H1 (cell line): ENCODE data around the gene PAQR5. TPM values are rescaled to one million over a fixed set of nuclear protein-coding genes. Genes with fewer than 3 reads are reported as not detected.

ENCODE experiments used
- CTCF ChIA-PET: fragments of 300-600 bp; sonication (Branson Sonifier 250); formaldehyde crosslinking; loops from one replicate; lab custom pipeline; 2021; ENCODE audit not compliant: partially characterized antibody; lab: Charles Lee
- POLR2A ChIA-PET: fragments of 300-600 bp; sonication (Branson Sonifier 250); formaldehyde crosslinking; loops from one replicate; lab custom pipeline; 2021; ENCODE audit warnings: inconsistent platforms; ENCODE audit not compliant: partially characterized antibody; lab: Charles Lee
- DNase-seq, 2 experiments: peaks; one replicate each; pipeline versions ENCODE4 v3.0.0 to v3.0.0-alpha.2; 2010 to 2022; ENCODE audit warnings: low spot score in 2 of 2, low read depth in 1 of 2, mixed read lengths in 1 of 2
- FAIRE-seq: peaks from 2 replicates; lab custom pipeline; 2011; peaks lifted over from hg19 to GRCh38; lab: Jason Lieb, UNC
- H2AFZ ChIP-seq: 2 replicates; pipeline ENCODE4 v1.8.1; 2012; ENCODE audit warnings: low read length, inconsistent platforms
- H2AK5ac ChIP-seq: 2 replicates; pipeline ENCODE4 v1.6.1; 2013; ENCODE audit warnings: low read depth, low read length
- H2BK120ac ChIP-seq: replicated peaks from 2 replicates; pipeline ENCODE3; 2013; ENCODE audit warnings: low read depth, low read length, inconsistent platforms
- H2BK12ac ChIP-seq: 2 replicates; pipeline ENCODE4 v1.6.1; 2013; ENCODE audit warnings: low read depth, low read length
- H2BK15ac ChIP-seq: 2 replicates; pipeline ENCODE4 v1.6.1; 2013; ENCODE audit warnings: low read length
- H2BK20ac ChIP-seq: 2 replicates; pipeline ENCODE4 v1.6.1; 2013; ENCODE audit warnings: low read length
- H2BK5ac ChIP-seq: 2 replicates; pipeline ENCODE4 v1.6.1; 2013; ENCODE audit warnings: low read depth, low read length
- H3K14ac ChIP-seq: 2 replicates; pipeline ENCODE4 v1.6.1; 2013; ENCODE audit warnings: inconsistent platforms; ENCODE audit not compliant: insufficient read length
- H3K18ac ChIP-seq: 2 replicates; pipeline ENCODE4 v1.6.1; 2013; ENCODE audit warnings: low read length; ENCODE audit errors: extremely low read depth
- H3K23ac ChIP-seq: 2 replicates; pipeline ENCODE4 v1.6.1; 2013; ENCODE audit warnings: inconsistent platforms; ENCODE audit not compliant: insufficient read length
- H3K23me2 ChIP-seq: 2 replicates; pipeline ENCODE4 v1.6.1; 2013; ENCODE audit warnings: low read depth, low read length
- H3K27ac ChIP-seq: 2 replicates; pipeline ENCODE4 v1.6.1; 2011; ENCODE audit warnings: low read depth, low read length, inconsistent platforms
- H3K27me3 ChIP-seq, 4 experiments: replicated peaks in 1 of 4; 1 replicate in 1 of 4; 2 replicates in 3 of 4; pipeline versions ENCODE4 v1.6.1 to v1.8.1; 2011 to 2013; ENCODE audit warnings: low read length in 3 of 4, mild to moderate bottlenecking in 3 of 4, inconsistent platforms in 2 of 4, mixed read lengths in 2 of 4, moderate library complexity in 1 of 4; ENCODE audit not compliant: control insufficient read depth in 3 of 4, insufficient read depth in 3 of 4; ENCODE audit errors: extremely low read depth in 1 of 4
- H3K36me3 ChIP-seq, 4 experiments: 2 replicates each; pipeline versions ENCODE4 v1.6.1 to v1.8.1; 2011 to 2013; ENCODE audit warnings: mild to moderate bottlenecking in 4 of 4, low read length in 3 of 4, moderate library complexity in 2 of 4, control low read depth in 1 of 4, inconsistent platforms in 1 of 4; ENCODE audit not compliant: insufficient read depth in 4 of 4, control insufficient read depth in 2 of 4
- H3K4ac ChIP-seq: replicated peaks from 2 replicates; pipeline ENCODE3; 2013; ENCODE audit warnings: low read length, low read depth, mixed read lengths, inconsistent platforms; ENCODE audit not compliant: insufficient read length
- H3K4me1 ChIP-seq, 4 experiments: replicated peaks in 1 of 4; 1 replicate in 1 of 4; 2 replicates in 3 of 4; pipeline versions ENCODE4 v1.6.1 to v1.8.1; 2011 to 2013; ENCODE audit warnings: low read length in 3 of 4, inconsistent platforms in 2 of 4, mixed read lengths in 1 of 4; ENCODE audit not compliant: insufficient read depth in 4 of 4, control insufficient read depth in 3 of 4
- H3K4me2 ChIP-seq, 2 experiments: 2 replicates each; pipeline versions ENCODE4 v1.6.1 to v1.8.1; 2011 to 2013; ENCODE audit warnings: low read depth in 2 of 2, low read length in 2 of 2, control low read depth in 1 of 2, inconsistent platforms in 1 of 2, mild to moderate bottlenecking in 1 of 2; ENCODE audit not compliant: insufficient read depth in 1 of 2
- H3K4me3 ChIP-seq, 4 experiments: fragments of 200-600, 300-600 bp in 1 of 4; sonication (generic), shearing (Covaris generic), sonication (Bioruptor Twin) in 1 of 4; 2 replicates each; pipeline versions ENCODE4 v1.5.1 to v1.8.1; 2011 to 2016; ENCODE audit warnings: low read length in 4 of 4, low read depth in 3 of 4, control low read depth in 2 of 4, inconsistent platforms in 2 of 4, mild to moderate bottlenecking in 2 of 4, mixed read lengths in 1 of 4, moderate library complexity in 1 of 4; ENCODE audit not compliant: insufficient read depth in 2 of 4; ENCODE audit errors: extremely low read depth in 1 of 4
- H3K56ac ChIP-seq: replicated peaks from 2 replicates; pipeline ENCODE3; 2013; ENCODE audit warnings: low read depth, mild to moderate bottlenecking, mixed read lengths, low read length, inconsistent platforms; ENCODE audit not compliant: insufficient read length
- H3K79me1 ChIP-seq: 2 replicates; pipeline ENCODE4 v1.6.1; 2013; ENCODE audit warnings: low read depth, low read length, control low read depth
- H3K79me2 ChIP-seq, 2 experiments: 2 replicates each; pipeline versions ENCODE4 v1.6.1 to v1.8.1; 2012 to 2013; ENCODE audit warnings: low read length in 2 of 2, mild to moderate bottlenecking in 2 of 2, inconsistent platforms in 1 of 2; ENCODE audit not compliant: insufficient read depth in 2 of 2, control insufficient read depth in 1 of 2
- H3K9ac ChIP-seq, 4 experiments: replicated peaks in 1 of 4; 1 replicate in 1 of 4; 2 replicates in 3 of 4; pipeline versions ENCODE4 v1.6.1 to v1.8.1; 2011 to 2013; ENCODE audit warnings: low read depth in 3 of 4, low read length in 3 of 4, control low read depth in 2 of 4, mild to moderate bottlenecking in 2 of 4, moderate library complexity in 2 of 4, inconsistent platforms in 1 of 4; ENCODE audit errors: extremely low read depth in 1 of 4
- H3K9me3 ChIP-seq, 2 experiments: 2 replicates each; pipeline versions ENCODE4 v1.6.1 to v1.8.1; 2012 to 2013; ENCODE audit warnings: mild to moderate bottlenecking in 2 of 2, moderate library complexity in 2 of 2, control low read depth in 1 of 2, inconsistent platforms in 1 of 2, low read depth in 1 of 2, low read length in 1 of 2, mixed read lengths in 1 of 2; ENCODE audit not compliant: insufficient read depth in 2 of 2
- H4K20me1 ChIP-seq, 2 experiments: replicated peaks in 1 of 2; 2 replicates each; pipeline versions ENCODE3 to v1.8.1; 2011 to 2013; ENCODE audit warnings: inconsistent platforms in 2 of 2, low read length in 2 of 2, mild to moderate bottlenecking in 1 of 2; ENCODE audit not compliant: insufficient read depth in 2 of 2, control insufficient read depth in 1 of 2
- H4K5ac ChIP-seq: 2 replicates; pipeline ENCODE4 v1.6.1; 2013; ENCODE audit warnings: low read length, low read depth, mixed read lengths, inconsistent platforms; ENCODE audit not compliant: insufficient read length
- H4K8ac ChIP-seq: 2 replicates; pipeline ENCODE4 v1.8.0; 2013; ENCODE audit warnings: mild to moderate bottlenecking, moderate library complexity, low read length, inconsistent platforms; ENCODE audit not compliant: insufficient read depth; ENCODE audit errors: extremely low read depth
- H4K91ac ChIP-seq: replicated peaks from 2 replicates; pipeline ENCODE3; 2013; ENCODE audit warnings: low read length, mixed read lengths, inconsistent platforms; ENCODE audit not compliant: insufficient read length
- CBX5 ChIP-seq: fragments of 300-800, 300-1000 bp; sonication (generic); IDR thresholded peaks from 2 replicates; pipeline ENCODE4 v1.7.1; 2016; ENCODE audit warnings: antibody characterized with exemption, low read length, low read depth
- SIRT6 ChIP-seq: IDR thresholded peaks from one replicate; pipeline ENCODE4 v1.7.1; 2012; ENCODE audit warnings: low read length, inconsistent platforms
- SRF ChIP-seq: IDR thresholded peaks from 2 replicates; pipeline ENCODE4 v1.6.1; 2011; ENCODE audit warnings: mild to moderate bottlenecking, low read depth, low read length, moderate library complexity
- WGBS, 2 experiments: shearing (Covaris generic) in 1 of 2; methylation state at CpG; one replicate each; pipeline versions ENCODE4 v1.1.6 to v1.1.7; 2013 to 2015; ENCODE audit warnings: low lambda C conversion rate in 2 of 2, mixed read lengths in 2 of 2, inconsistent platforms in 1 of 2, low coverage in 1 of 2, missing lambda C conversion rate in 1 of 2; ENCODE audit not compliant: insufficient replicate concordance in 2 of 2, insufficient coverage in 1 of 2, insufficient read length in 1 of 2; ENCODE audit errors: extremely low coverage in 1 of 2, missing lambda C conversion rate in 1 of 2; 5-methylcytosine and 5-hydroxymethylcytosine counted together
- polyA plus RNA-seq, 7 experiments: library from polyadenylated mRNA; depleted of rRNA in 3 of 7; stranded (reverse) in 5 of 7; unstranded in 2 of 7; fragments of >200 nt in 5 of 7; fragments of 200-250 nt in 2 of 7; gene quantifications; 1 replicate in 5 of 7; 2 replicates in 1 of 7; 4 replicates in 1 of 7; pipeline versions ENCODE4 v1.2.1 to v1.2.3, GENCODE V29; 2011 to 2013; ENCODE audit warnings: missing spikeins in 2 of 7, mixed read lengths in 2 of 7
- total RNA-seq: library from RNA; stranded (reverse); fragmentation: NEBNext Ultra II Directional; extraction: Animal tissue kit (Norgen Biotek cat#: 25700); gene quantifications from 2 replicates; pipeline ENCODE4 v1.2.1, GENCODE V29; 2021

Gene PAQR5
- total and polyA plus RNA-seq, 2 of the 8 experiments (the other 6 are each of a cell fraction or from before 2014, with no cell fraction given), result 8.7 to 18.1 TPM

- WGBS, 2 experiments, result 90% methylated on average over 10 of the region's 10 CpGs; no CpG with 5 or more reads in 1 of the 2 experiments
- Histone ChIP-seq H2BK5ac (no peak overlapping the region), H3K9ac (no peak overlapping the region), H2BK120ac (no peak overlapping the region), H3K4ac (no peak overlapping the region), H3K23me2 (peaks cover 3% of the 10 kb centered on the region; the same call in 1 of the 2 replicates), H3K9me3 (peaks cover 0 to 2% of the 10 kb centered on the region in 2 experiments; a peak in 1 of 4 replicates), H3K79me1 (no peaks in the 10 kb centered on the region), H3K79me2 (no peaks in the 10 kb centered on the region), H3K14ac (no peak overlapping the region), H2BK12ac (no peak overlapping the region), H3K4me2 (no peak overlapping the region)
- ChIA-PET POLR2A (interaction anchor here (1.4 kb wide), 1 partner anchor 72 kb away, joined by 3 read pairs; the partner anchor contains the start of gene RPLP1), CTCF (interaction anchor here (0.8 to 3.4 kb wide), 13 partner anchors 8 to 349 kb away, joined by 3 to 43 read pairs (median 3); no protein-coding TSS in a partner anchor)
- DNase-seq, result no peak
- TF ChIP-seq CBX5, result no peak
- TF ChIP-seq SRF, result no peak
- TF ChIP-seq SIRT6, result no peak
- TF ChIP-seq, all 59 proteins: peak for 0
- Histone ChIP-seq H4K5ac (no peak overlapping the region), H3K27me3 (no peaks in the 10 kb centered on the region), H2AK5ac (no peak overlapping the region), H2BK15ac (no peak overlapping the region), H4K91ac (no peak overlapping the region), H3K56ac (no peak overlapping the region), H3K36me3 (peaks cover 0 to 1% (median 0%) of the 10 kb centered on the region in 4 experiments; a peak in 1 of 8 replicates), H3K27ac (no peak overlapping the region), H2BK20ac (no peak overlapping the region), H2AFZ (no peak overlapping the region), H3K4me1 (no peaks in the 10 kb centered on the region), H3K18ac (no peak overlapping the region), H3K4me3 (no peak overlapping the region), H4K8ac (no peak overlapping the region), H3K23ac (no peak overlapping the region), H4K20me1 (peaks cover 0 to 2% of the 10 kb centered on the region in 2 experiments)
- FAIRE-seq, result no peak
Observed at GRCh38 chr15:69380726-69381105, 82.0 kb downstream of the PAQR5 start.
